Measurements from ENCODE around the gene FAT1. TPM values are rescaled to one million over a fixed set of nuclear protein-coding genes. Genes with fewer than 3 reads are reported as not detected.
A peak's percentile ranks its signal among the peaks of the same experiment; 100 is the strongest.

Gene FAT1
- total RNA-seq, 2 experiments from 2014 or later = not detected

DNA sequence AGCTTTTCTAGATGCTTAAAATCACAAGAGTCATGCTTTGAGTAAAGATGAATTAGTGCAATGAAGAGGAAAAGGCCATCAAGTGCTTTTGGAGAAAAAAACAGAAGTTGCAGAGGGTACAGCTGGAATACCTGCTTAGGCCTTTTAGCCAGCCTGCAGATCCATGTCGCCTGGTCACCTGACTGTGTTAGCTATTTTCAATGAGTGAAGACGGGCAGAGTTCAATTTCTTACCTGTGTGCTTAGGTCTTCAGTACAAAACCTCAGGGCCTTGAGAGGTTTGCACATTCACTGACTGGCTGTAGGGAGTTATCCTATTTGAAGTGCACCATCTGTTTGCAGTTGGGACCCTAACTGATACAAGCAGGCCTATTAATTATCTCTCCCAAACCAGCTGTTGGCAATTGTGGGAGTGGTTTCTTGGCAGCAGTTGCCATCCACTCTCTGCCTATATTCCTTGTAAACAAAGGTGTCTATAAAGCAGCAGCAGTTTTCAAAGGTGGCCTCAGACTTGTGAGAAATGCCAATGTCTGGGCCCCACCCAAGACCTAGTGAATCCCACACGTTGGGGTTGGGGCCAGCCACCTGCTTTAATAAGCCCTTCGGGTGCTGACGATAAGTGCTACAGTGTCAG lies 16.3 kb upstream of the FAT1 start:
- no peak overlapping the region for H3K27ac Mint-ChIP-seq
- POLR2A ChIA-PET = no interaction called here
- intact Hi-C loops (cut with micrococcal nuclease) = no loop called here
- no peak overlapping the region for H3K4me3 Mint-ChIP-seq
- H3K4me1 Mint-ChIP-seq (ENCODE audit: low read depth) = no peaks in the 10 kb centered on the region
- no peaks in the 10 kb centered on the region for H3K36me3 Mint-ChIP-seq
- H3K27me3 Mint-ChIP-seq = peaks cover 1% of the 10 kb centered on the region
- H3K9me3 Mint-ChIP-seq = peaks cover 3% of the 10 kb centered on the region
- CTCF ChIA-PET = no interaction called here
- DNase-seq = no peak

GRCh38 chr4:186739317-186739716 lies 15.7 kb upstream of the FAT1 start:
- no peak overlapping the region for H3K4me3 Mint-ChIP-seq
- H3K27ac Mint-ChIP-seq = no peak overlapping the region
- H3K9me3 Mint-ChIP-seq = peaks cover 3% of the 10 kb centered on the region
- POLR2A ChIA-PET = no interaction called here
- H3K27me3 Mint-ChIP-seq = peaks cover 1% of the 10 kb centered on the region
- H3K4me1 Mint-ChIP-seq (ENCODE audit: low read depth) = no peaks in the 10 kb centered on the region
- no peak for DNase-seq
- H3K36me3 Mint-ChIP-seq = no peaks in the 10 kb centered on the region
- intact Hi-C loops (cut with micrococcal nuclease) = no loop called here
- CTCF ChIA-PET = no interaction called here

DNA sequence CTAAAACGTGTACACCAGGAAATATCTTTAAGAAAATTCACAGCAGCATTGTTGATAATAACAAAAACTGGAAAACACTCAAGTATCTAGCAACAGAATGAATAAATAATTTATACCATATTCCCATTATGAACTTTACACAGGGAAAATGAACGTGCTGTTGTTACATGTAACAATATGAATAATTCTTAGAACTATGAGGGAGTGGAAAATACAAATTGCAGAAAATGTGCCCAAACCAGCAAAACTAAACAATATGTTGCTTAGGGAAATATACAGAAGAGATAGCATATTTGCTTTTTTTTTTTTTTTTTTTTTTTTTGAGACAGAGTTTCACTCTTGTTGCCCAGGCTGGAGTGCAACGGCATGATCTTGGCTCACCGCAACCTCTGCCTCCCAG lies 14.8 kb upstream of the FAT1 start:
- DNase-seq = no peak
- Mint-ChIP-seq H3K27me3 (peaks cover 1% of the 10 kb centered on the region), H3K27ac (no peak overlapping the region), H3K9me3 (peaks cover 5% of the 10 kb centered on the region), H3K36me3 (no peaks in the 10 kb centered on the region), H3K4me1 (ENCODE audit: low read depth) (no peaks in the 10 kb centered on the region), H3K4me3 (no peak overlapping the region)
- ChIA-PET CTCF (no interaction called here), POLR2A (no interaction called here)
- intact Hi-C loops (cut with micrococcal nuclease) = no loop called here

GRCh38 chr4:186737427-186737826 lies 13.8 kb upstream of the FAT1 start:
- POLR2A ChIA-PET = no interaction called here
- Mint-ChIP-seq H3K4me3 (no peak overlapping the region), H3K9me3 (peaks cover 6% of the 10 kb centered on the region), H3K36me3 (no peaks in the 10 kb centered on the region), H3K27me3 (peaks cover 1% of the 10 kb centered on the region), H3K27ac (no peak overlapping the region), H3K4me1 (ENCODE audit: low read depth) (no peaks in the 10 kb centered on the region)
- DNase-seq = no peak
- intact Hi-C loops (cut with micrococcal nuclease) = no loop called here
- CTCF ChIA-PET = no interaction called here

- Mint-ChIP-seq H3K36me3 (no peaks in the 10 kb centered on the region), H3K27me3 (peaks cover 1% of the 10 kb centered on the region), H3K27ac (no peak overlapping the region), H3K4me1 (ENCODE audit: low read depth) (no peaks in the 10 kb centered on the region), H3K4me3 (no peak overlapping the region), H3K9me3 (peaks cover 6% of the 10 kb centered on the region)
- intact Hi-C loops (cut with micrococcal nuclease) = no loop called here
- ChIA-PET POLR2A (no interaction called here), CTCF (no interaction called here)
- DNase-seq = no peak
Observed at GRCh38 chr4:186736466-186736865, 12.8 kb upstream of the FAT1 start.

- Mint-ChIP-seq H3K27ac (no peak overlapping the region), H3K9me3 (peaks cover 6% of the 10 kb centered on the region), H3K4me1 (ENCODE audit: low read depth) (no peaks in the 10 kb centered on the region), H3K36me3 (no peaks in the 10 kb centered on the region), H3K4me3 (no peak overlapping the region), H3K27me3 (peaks cover 1% of the 10 kb centered on the region)
- CTCF ChIA-PET = no interaction called here
- intact Hi-C loops (cut with micrococcal nuclease) = no loop called here
- POLR2A ChIA-PET = no interaction called here
- no peak for DNase-seq
Observed at GRCh38 chr4:186734251-186734650, 10.6 kb upstream of the FAT1 start.

- Mint-ChIP-seq H3K27me3 (peaks cover 6% of the 10 kb centered on the region), H3K9me3 (peaks cover 6% of the 10 kb centered on the region), H3K4me1 (ENCODE audit: low read depth) (no peaks in the 10 kb centered on the region), H3K36me3 (no peaks in the 10 kb centered on the region), H3K27ac (no peak overlapping the region), H3K4me3 (no peak overlapping the region)
- ChIA-PET CTCF (no interaction called here), POLR2A (no interaction called here)
- DNase-seq = no peak
- intact Hi-C loops (cut with micrococcal nuclease) = no loop called here
Observed at GRCh38 chr4:186733778-186734177, 10.1 kb upstream of the FAT1 start.

DNA sequence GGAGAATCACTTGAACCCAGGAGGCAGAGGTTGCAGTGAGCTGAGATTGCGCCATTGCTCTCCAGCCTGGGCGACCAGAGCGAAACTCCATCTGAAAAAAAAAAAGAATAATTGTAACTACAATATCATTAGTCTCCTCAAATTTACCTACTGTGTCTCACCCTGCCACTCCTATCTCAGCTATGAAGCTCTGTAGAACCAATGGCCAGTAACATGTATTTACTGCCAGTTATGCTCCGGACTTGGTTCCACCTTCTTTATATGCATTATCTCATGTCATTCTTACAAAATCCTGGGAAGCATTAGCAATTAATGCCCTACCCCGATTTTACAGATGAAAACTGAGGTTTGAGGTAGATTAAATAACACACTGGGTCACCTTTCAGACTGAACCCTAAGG lies 7.0 kb upstream of the FAT1 start:
- Mint-ChIP-seq H3K9me3 (peaks cover 3% of the 10 kb centered on the region), H3K27ac (no peak overlapping the region), H3K27me3 (peaks cover 30% of the 10 kb centered on the region), H3K4me1 (ENCODE audit: low read depth) (peaks cover 11% of the 10 kb centered on the region), H3K4me3 (no peak overlapping the region), H3K36me3 (no peaks in the 10 kb centered on the region)
- intact Hi-C loops (cut with micrococcal nuclease) = no loop called here
- no peak for DNase-seq
- ChIA-PET POLR2A (no interaction called here), CTCF (no interaction called here)

DNA sequence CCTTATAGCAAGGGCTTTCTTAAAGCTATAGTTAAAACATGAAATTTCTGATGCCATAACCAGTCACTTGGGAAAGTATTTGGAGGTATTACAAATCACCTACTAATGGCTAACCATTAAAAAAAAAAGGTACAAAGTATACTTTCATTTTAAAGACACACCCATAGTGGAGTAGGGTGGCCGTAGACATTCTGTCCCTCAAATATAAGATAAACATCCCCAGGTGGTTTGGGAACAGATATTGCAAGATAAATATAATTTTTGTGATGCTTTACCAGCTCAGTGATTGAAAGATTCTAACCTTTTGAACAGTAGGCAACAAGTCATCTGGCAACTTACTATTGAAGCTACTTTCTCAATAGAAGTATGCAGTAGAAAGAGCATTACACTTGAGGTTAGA lies 6.2 kb upstream of the FAT1 start:
- Mint-ChIP-seq H3K36me3 (no peaks in the 10 kb centered on the region), H3K4me3 (no peak overlapping the region), H3K4me1 (ENCODE audit: low read depth) (peaks cover 14% of the 10 kb centered on the region), H3K27me3 (peaks cover 38% of the 10 kb centered on the region), H3K9me3 (peaks cover 3% of the 10 kb centered on the region), H3K27ac (no peak overlapping the region)
- POLR2A ChIA-PET = no interaction called here
- CTCF ChIA-PET = no interaction called here
- intact Hi-C loops (cut with micrococcal nuclease) = no loop called here
- no peak for DNase-seq

DNA sequence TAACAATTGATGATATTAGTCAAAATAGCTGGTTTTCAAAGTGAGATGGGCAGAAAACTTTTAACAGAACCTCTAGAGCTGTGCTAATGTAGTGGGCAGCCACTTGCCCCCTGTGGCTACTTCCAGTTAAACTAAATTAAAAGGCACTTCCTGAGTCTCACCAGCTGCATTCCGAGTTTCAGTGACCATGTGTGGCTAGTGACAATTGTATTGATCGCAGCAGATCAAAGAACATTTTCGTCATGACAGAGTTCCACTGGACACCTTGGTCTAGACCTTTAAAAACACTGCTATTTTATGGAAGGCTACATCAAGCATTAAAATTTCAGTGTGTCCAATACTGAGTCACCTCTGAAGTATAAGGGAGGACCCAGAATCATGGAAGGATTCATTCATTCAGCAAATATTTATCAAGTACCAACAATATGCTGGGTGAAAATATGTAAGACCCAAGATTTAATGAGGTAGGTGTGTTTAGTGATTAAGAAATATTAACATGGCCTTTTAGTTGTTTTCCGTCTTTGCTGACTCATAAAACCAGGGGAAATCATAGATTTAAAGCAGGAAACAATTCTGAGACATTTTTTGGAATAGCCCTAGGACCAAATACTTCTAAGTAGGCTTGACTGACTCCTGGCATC lies 5.1 kb upstream of the FAT1 start:
- POLR2A ChIA-PET = no interaction called here
- intact Hi-C loops (cut with micrococcal nuclease) = no loop called here

DNA sequence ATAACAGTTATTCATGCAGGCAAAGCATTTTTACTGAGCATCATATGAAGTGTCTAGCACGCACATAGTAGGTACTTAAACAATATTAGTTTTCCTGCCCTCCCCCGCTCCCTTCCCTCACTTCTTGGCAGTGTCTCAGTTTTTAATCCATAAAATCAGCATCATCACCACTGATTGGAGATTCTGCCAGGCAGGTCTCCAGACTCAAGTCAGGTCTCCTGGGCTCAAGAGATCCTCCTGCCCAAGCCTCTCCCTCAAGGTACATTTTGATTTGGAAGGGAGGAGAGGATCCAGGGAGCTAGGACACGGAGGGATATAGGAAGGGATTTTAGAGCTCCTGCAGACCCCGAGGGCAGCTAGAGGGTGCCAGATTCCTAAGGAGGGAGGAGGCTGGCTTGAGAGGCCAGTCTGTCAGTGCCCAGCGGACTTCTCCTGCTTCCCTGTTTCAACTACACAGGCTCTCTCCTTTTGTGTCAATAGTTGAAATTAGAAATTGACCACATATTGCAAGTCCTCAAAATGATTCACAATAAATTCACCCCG lies 4.4 kb upstream of the FAT1 start:
- H3K27ac Mint-ChIP-seq = no peak overlapping the region
- no peak overlapping the region for H3K4me3 Mint-ChIP-seq
- intact Hi-C loops (cut with micrococcal nuclease) = no loop called here
- ChIA-PET CTCF (interaction anchor here (1.1 kb wide), 1 partner anchor 8 kb away, joined by 3 read pairs; no protein-coding TSS in a partner anchor), POLR2A (no interaction called here)
- DNase-seq = no peak
- peaks cover 16% of the 10 kb centered on the region for H3K4me1 Mint-ChIP-seq (ENCODE audit: low read depth)
- H3K9me3 Mint-ChIP-seq = no peaks in the 10 kb centered on the region
- peaks cover 42% of the 10 kb centered on the region for H3K27me3 Mint-ChIP-seq
- H3K36me3 Mint-ChIP-seq = no peaks in the 10 kb centered on the region

More for the DNA sequence above, 5.1 kb upstream of the FAT1 start:
- Mint-ChIP-seq H3K4me1 (ENCODE audit: low read depth) (peaks cover 16% of the 10 kb centered on the region), H3K27ac (no peak overlapping the region), H3K9me3 (peaks cover 3% of the 10 kb centered on the region), H3K4me3 (no peak overlapping the region), H3K36me3 (no peaks in the 10 kb centered on the region), H3K27me3 (peaks cover 41% of the 10 kb centered on the region)
- DNase-seq = no peak
- CTCF ChIA-PET = interaction anchor here (1.1 kb wide), 1 partner anchor 9 kb away, joined by 3 read pairs; no protein-coding TSS in a partner anchor

DNA sequence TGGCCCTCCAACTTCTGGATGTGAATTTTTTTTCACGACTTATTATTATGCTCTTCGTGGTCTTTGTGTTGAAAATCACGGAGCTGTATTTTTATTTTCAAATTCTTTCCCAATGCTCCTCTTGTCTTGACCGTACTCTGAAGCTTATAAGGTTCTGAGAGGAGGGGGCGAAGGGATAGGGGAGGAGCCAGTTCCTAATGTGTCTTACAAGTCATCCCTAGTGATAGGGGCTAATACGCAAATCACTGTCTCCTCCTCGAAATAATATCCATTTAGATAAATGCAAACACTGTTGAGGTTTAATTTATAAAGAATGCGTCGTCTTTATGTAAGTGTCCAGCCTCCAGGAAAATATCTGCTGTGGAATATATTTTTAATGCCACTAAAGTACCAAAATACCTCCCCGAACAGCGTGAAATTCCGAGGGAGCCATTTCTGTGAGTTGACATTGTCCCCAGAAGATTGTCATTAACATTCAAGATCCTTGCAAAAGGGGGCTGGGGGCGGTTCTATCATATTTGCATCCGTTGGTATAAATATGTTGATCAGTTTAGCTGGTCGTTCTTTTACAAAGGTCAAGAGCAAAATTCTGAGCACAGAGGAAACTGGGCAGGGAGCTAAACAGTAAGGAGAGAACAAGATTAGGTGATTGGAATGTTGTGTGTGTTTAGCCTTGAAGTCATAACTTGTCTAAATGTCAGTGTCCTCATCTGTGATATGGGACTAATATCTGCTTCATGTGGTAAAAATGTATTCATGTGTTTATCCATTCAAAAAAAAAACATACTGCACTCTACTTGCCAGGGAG lies 3.7 kb upstream of the FAT1 start:
- no peak overlapping the region for H3K27ac Mint-ChIP-seq
- intact Hi-C loops (cut with micrococcal nuclease) = no loop called here
- H3K9me3 Mint-ChIP-seq = no peaks in the 10 kb centered on the region

More for the DNA sequence above, 3.7 kb upstream of the FAT1 start:
- ChIA-PET POLR2A (no interaction called here), CTCF (interaction anchor here (0.6 kb wide), 1 partner anchor 136 kb away, joined by 3 read pairs; no protein-coding TSS in a partner anchor)
- Mint-ChIP-seq H3K4me1 (ENCODE audit: low read depth) (peaks cover 22% of the 10 kb centered on the region), H3K4me3 (peak overlapping the region; percentile 25), H3K27me3 (peaks cover 48% of the 10 kb centered on the region), H3K36me3 (peaks cover 2% of the 10 kb centered on the region)
- no peak for DNase-seq
